Activated B cell treated with CpG ODN at 0.5 μM for 24 hours (primary cell): Measurements from ENCODE around the gene CDKN2AIPNL. TPM values are rescaled to one million over a fixed set of nuclear protein-coding genes. Genes with fewer than 3 reads are reported as not detected.
"Not testable (repeated sequence)": the region's sequence is repeated elsewhere in the genome, so short reads cannot be mapped to it uniquely, and the experiment has no call there.

ENCODE experiments used
- ATAC-seq: fragments of 200-7000 bp; cut with Tn5 transposase; one replicate; pipeline ENCODE4 v1.10.0; 2021; ENCODE audit warnings: low read depth, mild to moderate bottlenecking, moderate library complexity
- CTCF ChIA-PET: fragments of 350-600 bp; sonication (Branson Sonifier 250); formaldehyde crosslinking; loops from one replicate; lab custom pipeline; 2021; ENCODE audit warnings: antibody characterized with exemption; lab: Charles Lee
- POLR2A ChIA-PET: fragments of 350-600 bp; sonication (Branson Sonifier 250); formaldehyde crosslinking; loops from one replicate; lab custom pipeline; 2021; ENCODE audit warnings: antibody characterized with exemption; lab: Charles Lee
- DNase-seq: peaks from one replicate; pipeline ENCODE4 v3.0.0; 2022
- H3K27ac Mint-ChIP-seq: one replicate; pipeline ENCODE4 v1.8.0; 2020; ENCODE audit warnings: mixed read lengths
- H3K27me3 Mint-ChIP-seq: one replicate; pipeline ENCODE4 v1.8.0; 2021; ENCODE audit warnings: mixed read lengths
- H3K36me3 Mint-ChIP-seq: one replicate; pipeline ENCODE4 v1.8.0; 2021; ENCODE audit warnings: low read depth, mixed read lengths
- H3K4me1 Mint-ChIP-seq: one replicate; pipeline ENCODE4 v1.8.0; 2021; ENCODE audit warnings: mixed read lengths
- H3K4me3 Mint-ChIP-seq: one replicate; pipeline ENCODE4 v1.8.0; 2020; ENCODE audit warnings: mild to moderate bottlenecking, mixed read lengths
- H3K9me3 Mint-ChIP-seq: one replicate; pipeline ENCODE4 v1.8.0; 2020; ENCODE audit warnings: mixed read lengths
- intact Hi-C: fragments of 100-400 bp; cut with micrococcal nuclease; formaldehyde crosslinking; loops from one replicate; pipeline ENCODE4 v1.15.1; 2024
- total RNA-seq: library from RNA; stranded (reverse); gene quantifications from 2 replicates; pipeline ENCODE4 v1.2.3, GENCODE V29; 2022
- TF ChIP-seq, protein P1 (sequence below): fragments of 200-600 bp; IDR thresholded peaks from one replicate; pipeline ENCODE4 v1.8.0; 2022; ENCODE audit warnings: antibody characterized with exemption, mild to moderate bottlenecking

The CDKN2AIPNL gene
- total RNA-seq, 1 donor from 2014 or later, result 21.6 TPM

DNA sequence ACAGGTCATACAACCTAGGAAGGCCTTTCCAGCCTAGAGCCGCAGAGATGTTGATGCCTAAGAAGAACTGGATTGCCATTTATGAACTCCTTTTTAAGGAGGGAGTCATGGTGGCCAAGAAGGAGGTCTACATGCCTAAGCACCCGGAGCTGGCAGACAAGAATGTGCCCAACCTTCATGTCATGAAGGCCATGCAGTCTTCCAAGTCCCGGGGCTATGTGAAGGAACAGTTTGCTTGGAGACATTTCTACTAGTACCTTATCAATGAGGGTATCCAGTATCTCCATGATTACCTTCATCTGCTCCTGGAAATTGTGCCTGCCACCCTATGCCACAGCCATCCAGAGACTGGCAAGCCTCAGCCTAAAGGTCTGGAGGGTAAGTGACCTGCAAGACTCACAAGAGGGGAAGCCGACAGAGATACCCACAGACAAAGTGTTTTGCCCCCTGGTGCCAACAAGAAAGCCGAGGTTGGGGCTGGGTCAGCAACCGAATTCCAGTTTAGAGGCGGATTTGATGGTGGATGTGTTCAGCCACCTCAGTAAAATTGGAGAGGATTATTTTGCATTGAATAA, 11.2 kb upstream of the CDKN2AIPNL start:
- no peaks in the 10 kb centered on the region for H3K4me1 Mint-ChIP-seq
- ATAC-seq (no peak), DNase-seq (no peak)
- TF ChIP-seq, protein P1, sequence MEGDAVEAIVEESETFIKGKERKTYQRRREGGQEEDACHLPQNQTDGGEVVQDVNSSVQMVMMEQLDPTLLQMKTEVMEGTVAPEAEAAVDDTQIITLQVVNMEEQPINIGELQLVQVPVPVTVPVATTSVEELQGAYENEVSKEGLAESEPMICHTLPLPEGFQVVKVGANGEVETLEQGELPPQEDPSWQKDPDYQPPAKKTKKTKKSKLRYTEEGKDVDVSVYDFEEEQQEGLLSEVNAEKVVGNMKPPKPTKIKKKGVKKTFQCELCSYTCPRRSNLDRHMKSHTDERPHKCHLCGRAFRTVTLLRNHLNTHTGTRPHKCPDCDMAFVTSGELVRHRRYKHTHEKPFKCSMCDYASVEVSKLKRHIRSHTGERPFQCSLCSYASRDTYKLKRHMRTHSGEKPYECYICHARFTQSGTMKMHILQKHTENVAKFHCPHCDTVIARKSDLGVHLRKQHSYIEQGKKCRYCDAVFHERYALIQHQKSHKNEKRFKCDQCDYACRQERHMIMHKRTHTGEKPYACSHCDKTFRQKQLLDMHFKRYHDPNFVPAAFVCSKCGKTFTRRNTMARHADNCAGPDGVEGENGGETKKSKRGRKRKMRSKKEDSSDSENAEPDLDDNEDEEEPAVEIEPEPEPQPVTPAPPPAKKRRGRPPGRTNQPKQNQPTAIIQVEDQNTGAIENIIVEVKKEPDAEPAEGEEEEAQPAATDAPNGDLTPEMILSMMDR, result no peak
- POLR2A ChIA-PET, result no interaction called here
- H3K4me3 Mint-ChIP-seq, result no peak overlapping the region
- intact Hi-C loops, result no loop called here
- H3K9me3 Mint-ChIP-seq, result no peaks in the 10 kb centered on the region
- no peak overlapping the region for H3K27ac Mint-ChIP-seq
- CTCF ChIA-PET, result no interaction called here
- no peaks in the 10 kb centered on the region for H3K36me3 Mint-ChIP-seq
- no peaks in the 10 kb centered on the region for H3K27me3 Mint-ChIP-seq

DNA sequence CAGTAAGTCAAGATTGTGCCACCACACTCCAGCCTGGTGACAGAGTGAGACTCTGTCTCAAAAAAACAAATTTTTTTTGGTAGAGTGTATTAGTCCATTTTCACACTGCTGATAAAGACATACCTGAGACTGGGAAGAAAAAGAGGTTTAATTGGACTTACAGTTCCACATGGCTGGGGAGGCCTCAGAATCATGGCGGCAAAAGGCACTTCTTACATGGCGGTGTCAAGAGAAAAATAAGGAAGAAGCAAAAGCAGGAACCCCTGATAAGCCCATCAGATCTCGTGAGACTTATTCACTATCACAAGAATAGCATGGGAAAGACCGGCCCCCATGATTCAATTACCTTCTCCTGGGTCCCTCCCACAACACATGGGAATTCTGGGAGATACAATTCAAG, 9.4 kb upstream of the CDKN2AIPNL start:
- H3K27ac Mint-ChIP-seq, DNase-seq, ATAC-seq, H3K27me3 Mint-ChIP-seq, CTCF ChIA-PET, H3K9me3 Mint-ChIP-seq, intact Hi-C loops, H3K4me3 Mint-ChIP-seq, H3K4me1 Mint-ChIP-seq, H3K36me3 Mint-ChIP-seq: not testable (repeated sequence)
- POLR2A ChIA-PET, result interaction anchor here (0.8 kb wide), 1 partner anchor 10 kb away, joined by 4 read pairs; no protein-coding TSS in a partner anchor

DNA sequence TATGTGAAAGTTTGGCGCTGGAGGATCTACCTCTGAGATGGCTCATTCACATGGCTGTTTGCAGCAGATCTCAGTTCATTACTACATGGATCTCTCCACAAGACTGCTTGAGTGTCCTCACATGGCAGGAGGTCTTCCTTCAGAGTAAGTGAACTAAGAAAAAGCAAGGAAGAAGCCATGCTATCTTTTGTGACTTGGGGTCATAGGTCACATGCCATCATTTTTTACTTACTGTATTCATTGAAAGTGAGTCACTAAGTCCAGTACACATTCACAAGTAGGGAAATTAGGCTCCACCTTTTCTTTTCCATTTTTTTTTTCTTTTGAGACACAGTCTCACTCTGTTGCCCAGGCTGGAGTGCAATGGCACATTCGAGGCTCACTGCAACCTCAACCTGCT, 8.7 kb upstream of the CDKN2AIPNL start:
- TF ChIP-seq, protein P1, result no peak
- POLR2A ChIA-PET, result interaction anchor here (0.8 kb wide), 1 partner anchor 9 kb away, joined by 4 read pairs; no protein-coding TSS in a partner anchor
- H3K4me1 Mint-ChIP-seq, result no peaks in the 10 kb centered on the region
- intact Hi-C loops, result no loop called here
- H3K4me3 Mint-ChIP-seq, result no peak overlapping the region
- no peak for ATAC-seq
- H3K27me3 Mint-ChIP-seq, result no peaks in the 10 kb centered on the region
- no peaks in the 10 kb centered on the region for H3K36me3 Mint-ChIP-seq
- no peaks in the 10 kb centered on the region for H3K9me3 Mint-ChIP-seq
- no peak for DNase-seq
- H3K27ac Mint-ChIP-seq, result no peak overlapping the region
- CTCF ChIA-PET, result no interaction called here

DNA sequence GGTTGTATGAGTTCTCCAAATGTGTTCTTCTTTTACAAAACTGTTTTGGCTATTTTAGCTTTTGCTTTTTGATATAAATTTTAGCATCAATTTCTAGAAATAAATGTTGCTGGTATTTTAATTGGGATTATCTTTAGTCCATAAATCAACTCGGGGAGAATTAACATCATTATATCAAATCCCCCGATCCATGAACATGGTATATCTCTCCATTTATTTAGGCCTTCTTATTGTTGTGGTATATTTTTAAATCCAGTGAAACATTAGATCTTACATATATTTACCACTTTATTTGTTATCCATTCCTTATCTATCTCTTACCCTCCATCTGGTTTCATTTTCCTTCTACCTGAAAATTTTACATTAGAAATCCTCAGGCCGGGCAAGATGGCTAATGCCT, 7.3 kb upstream of the CDKN2AIPNL start:
- no peak overlapping the region for H3K4me3 Mint-ChIP-seq
- no peaks in the 10 kb centered on the region for H3K9me3 Mint-ChIP-seq
- no peak for ATAC-seq
- TF ChIP-seq, protein P1, result no peak
- no peak for DNase-seq
- CTCF ChIA-PET, result no interaction called here
- H3K4me1 Mint-ChIP-seq, result no peaks in the 10 kb centered on the region
- POLR2A ChIA-PET, result interaction anchor here (0.6 kb wide), 2 partner anchors 105 to 127 kb away, joined by 3 to 4 read pairs; no protein-coding TSS in a partner anchor
- H3K27me3 Mint-ChIP-seq, result no peaks in the 10 kb centered on the region
- H3K27ac Mint-ChIP-seq, result no peak overlapping the region
- intact Hi-C loops, result loop anchor here (1.0 to 10.0 kb wide), 2 partner anchors 10 to 114 kb away; no protein-coding TSS in a partner anchor
- no peaks in the 10 kb centered on the region for H3K36me3 Mint-ChIP-seq

DNA sequence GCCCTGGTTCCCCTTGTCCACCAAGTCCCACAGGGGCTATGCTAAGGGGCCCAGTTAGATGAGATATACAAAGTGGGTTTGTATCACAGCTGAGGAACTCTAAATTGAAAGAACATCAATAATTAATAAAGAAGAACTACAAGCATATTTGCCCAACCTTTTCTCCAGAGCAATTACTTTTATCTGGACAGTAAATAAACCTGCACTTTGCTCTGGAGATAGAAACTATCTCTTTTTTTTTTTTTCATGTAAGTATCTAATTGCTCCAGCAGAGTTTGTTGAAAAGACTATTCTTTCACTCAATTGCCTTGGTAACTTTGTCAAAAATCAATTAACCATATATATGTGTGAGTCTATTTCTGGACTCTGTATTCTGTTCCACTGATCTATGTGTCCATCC, 6.0 kb upstream of the CDKN2AIPNL start:
- intact Hi-C loops, result loop anchor here (10.0 kb wide), 1 partner anchor 113 kb away; no protein-coding TSS in a partner anchor
- ATAC-seq (no peak), DNase-seq (no peak)
- H3K36me3 Mint-ChIP-seq, result no peaks in the 10 kb centered on the region
- H3K27me3 Mint-ChIP-seq, result no peaks in the 10 kb centered on the region
- H3K4me3 Mint-ChIP-seq, result no peak overlapping the region
- ChIA-PET POLR2A (no interaction called here), CTCF (interaction anchor here (0.7 kb wide), 2 partner anchors 160 to 622 kb away, joined by 3 read pairs; no protein-coding TSS in a partner anchor)
- TF ChIP-seq, protein P1, result no peak
- no peaks in the 10 kb centered on the region for H3K9me3 Mint-ChIP-seq
- no peaks in the 10 kb centered on the region for H3K4me1 Mint-ChIP-seq
- no peak overlapping the region for H3K27ac Mint-ChIP-seq
